ENCODE results near the gene RFPL4AL1. TPM values are rescaled to one million over a fixed set of nuclear protein-coding genes. Genes with fewer than 3 reads are reported as not detected.
"Not testable (repeated sequence)": the region's sequence is repeated elsewhere in the genome, so short reads cannot be mapped to it uniquely, and the experiment has no call there.

The RFPL4AL1 gene
- not detected for total RNA-seq
- not detected for polyA plus RNA-seq
- long read RNA-seq, donor 1, result 0 reads
- long read RNA-seq, donor 2, result 0 reads
- long read RNA-seq, donor 3, result 0 reads
- long read RNA-seq, donor 4, result 0 reads

GRCh38 chr19:55768818-55769217, at the start of gene RFPL4AL1:
Gene RFPL4AL1 (plus strand): TSS chr19:55769118. CDS start chr19:55771805, 2,687 bp downstream.
- H3K4me1 ChIP-seq (ENCODE audit: control insufficient read depth, insufficient read depth, low read length); H3K4me3 ChIP-seq (ENCODE audit: low read length); ATAC-seq; H3K9me3 ChIP-seq (ENCODE audit: control insufficient read depth, low read length); intact Hi-C loops (cut with DNase I); DNase-seq; H3K27me3 ChIP-seq (ENCODE audit: control insufficient read depth, insufficient read depth); H3K27ac ChIP-seq (ENCODE audit: low read length): not testable (repeated sequence)
- 79% methylated on average over 5 of the region's 6 CpGs for WGBS

GRCh38 chr19:55720214-55720746, 48.6 kb upstream of the RFPL4AL1 start:
- Histone ChIP-seq H3K27me3 (ENCODE audit: control insufficient read depth, insufficient read depth) (no peaks in the 10 kb centered on the region), H3K4me3 (ENCODE audit: low read length) (no peak overlapping the region), H3K9me3 (ENCODE audit: control insufficient read depth, low read length) (no peaks in the 10 kb centered on the region), H3K4me1 (ENCODE audit: control insufficient read depth, insufficient read depth, low read length) (no peaks in the 10 kb centered on the region), H3K27ac (ENCODE audit: low read length) (no peak overlapping the region)
- DNase-seq (no peak), ATAC-seq (no peak)
- WGBS, result 42% methylated on average over 5 of the region's 5 CpGs
- intact Hi-C loops (cut with DNase I), result no loop called here

- WGBS, result 90% methylated on average over 3 of the region's 3 CpGs
These were observed 48.1 kb upstream of the RFPL4AL1 start for GRCh38 chr19:55720801-55721200.

GRCh38 chr19:55723491-55723890, 45.4 kb upstream of the RFPL4AL1 start:
- 88% methylated on average over 8 of the region's 8 CpGs for WGBS
- intact Hi-C loops (cut with DNase I), result no loop called here

More at GRCh38 chr19:55720801-55721200, 48.1 kb upstream of the RFPL4AL1 start:
- Histone ChIP-seq H3K4me3 (ENCODE audit: low read length) (no peak overlapping the region), H3K9me3 (ENCODE audit: control insufficient read depth, low read length) (no peaks in the 10 kb centered on the region), H3K27me3 (ENCODE audit: control insufficient read depth, insufficient read depth) (no peaks in the 10 kb centered on the region), H3K27ac (ENCODE audit: low read length) (no peak overlapping the region), H3K4me1 (ENCODE audit: control insufficient read depth, insufficient read depth, low read length) (no peaks in the 10 kb centered on the region)
- ATAC-seq (no peak), DNase-seq (no peak)
- intact Hi-C loops (cut with DNase I), result no loop called here

GRCh38 chr19:55730378-55730777, 38.5 kb upstream of the RFPL4AL1 start:
- ATAC-seq; H3K27me3 ChIP-seq (ENCODE audit: control insufficient read depth, insufficient read depth); H3K4me1 ChIP-seq (ENCODE audit: control insufficient read depth, insufficient read depth, low read length); H3K9me3 ChIP-seq (ENCODE audit: control insufficient read depth, low read length); H3K4me3 ChIP-seq (ENCODE audit: low read length); DNase-seq; H3K27ac ChIP-seq (ENCODE audit: low read length); intact Hi-C loops (cut with DNase I): not testable (repeated sequence)
- WGBS, result 75% methylated on average over 2 of the region's 2 CpGs

More at GRCh38 chr19:55723491-55723890, 45.4 kb upstream of the RFPL4AL1 start:
- no peaks in the 10 kb centered on the region for H3K27me3 ChIP-seq (ENCODE audit: control insufficient read depth, insufficient read depth)
- H3K27ac ChIP-seq (ENCODE audit: low read length), result no peak overlapping the region
- no peak overlapping the region for H3K4me3 ChIP-seq (ENCODE audit: low read length)
- DNase-seq, result no peak
- no peaks in the 10 kb centered on the region for H3K4me1 ChIP-seq (ENCODE audit: control insufficient read depth, insufficient read depth, low read length)
- ATAC-seq, result no peak
- H3K9me3 ChIP-seq (ENCODE audit: control insufficient read depth, low read length), result no peaks in the 10 kb centered on the region

GRCh38 chr19:55738302-55738701, 30.6 kb upstream of the RFPL4AL1 start, which contains the start of gene NLRP9:
Gene NLRP9 (minus strand): TSS chr19:55738402. CDS start chr19:55738374, 28 bp downstream.
- WGBS, result 84% methylated on average over 3 of the region's 3 CpGs
- ATAC-seq (no peak), DNase-seq (no peak)
- Histone ChIP-seq H3K9me3 (ENCODE audit: control insufficient read depth, low read length) (no peaks in the 10 kb centered on the region), H3K27ac (ENCODE audit: low read length) (no peak within 1 kb of the TSS), H3K27me3 (ENCODE audit: control insufficient read depth, insufficient read depth) (no peaks in the 10 kb centered on the region), H3K4me3 (ENCODE audit: low read length) (no peak within 1 kb of the TSS), H3K4me1 (ENCODE audit: control insufficient read depth, insufficient read depth, low read length) (no peaks in the 10 kb centered on the region)
- intact Hi-C loops (cut with DNase I), result no loop called here

GRCh38 chr19:55750715-55751114, 18.2 kb upstream of the RFPL4AL1 start:
- no peaks in the 10 kb centered on the region for H3K27me3 ChIP-seq (ENCODE audit: control insufficient read depth, insufficient read depth)
- WGBS, result 87% methylated on average over 6 of the region's 6 CpGs
- intact Hi-C loops (cut with DNase I), result no loop called here
- ATAC-seq (no peak), DNase-seq (no peak)
- no peak overlapping the region for H3K4me3 ChIP-seq (ENCODE audit: low read length)
- no peaks in the 10 kb centered on the region for H3K4me1 ChIP-seq (ENCODE audit: control insufficient read depth, insufficient read depth, low read length)
- no peak overlapping the region for H3K27ac ChIP-seq (ENCODE audit: low read length)
- no peaks in the 10 kb centered on the region for H3K9me3 ChIP-seq (ENCODE audit: control insufficient read depth, low read length)

GRCh38 chr19:55753401-55753800, 15.5 kb upstream of the RFPL4AL1 start:
- no peak overlapping the region for H3K27ac ChIP-seq (ENCODE audit: low read length)
- DNase-seq, result no peak
- H3K4me1 ChIP-seq (ENCODE audit: control insufficient read depth, insufficient read depth, low read length), result no peaks in the 10 kb centered on the region
- no peak overlapping the region for H3K4me3 ChIP-seq (ENCODE audit: low read length)
- intact Hi-C loops (cut with DNase I), result no loop called here
- WGBS, result 71% methylated on average over 3 of the region's 3 CpGs
- no peak for ATAC-seq
- no peaks in the 10 kb centered on the region for H3K9me3 ChIP-seq (ENCODE audit: control insufficient read depth, low read length)
- H3K27me3 ChIP-seq (ENCODE audit: control insufficient read depth, insufficient read depth), result no peaks in the 10 kb centered on the region

GRCh38 chr19:55756808-55757207, 12.1 kb upstream of the RFPL4AL1 start:
- H3K27ac ChIP-seq (ENCODE audit: low read length); H3K9me3 ChIP-seq (ENCODE audit: control insufficient read depth, low read length); DNase-seq; ATAC-seq; intact Hi-C loops (cut with DNase I); H3K4me3 ChIP-seq (ENCODE audit: low read length); H3K27me3 ChIP-seq (ENCODE audit: control insufficient read depth, insufficient read depth); H3K4me1 ChIP-seq (ENCODE audit: control insufficient read depth, insufficient read depth, low read length): not testable (repeated sequence)
- WGBS, result 74% methylated on average over 4 of the region's 4 CpGs

GRCh38 chr19:55758797-55759196, 10.1 kb upstream of the RFPL4AL1 start, which contains the start of gene RFPL4A:
Gene RFPL4A (plus strand): TSS chr19:55759097. CDS start chr19:55761801, 2,704 bp downstream.
- H3K9me3 ChIP-seq (ENCODE audit: control insufficient read depth, low read length); DNase-seq; intact Hi-C loops (cut with DNase I); H3K27ac ChIP-seq (ENCODE audit: low read length); H3K4me3 ChIP-seq (ENCODE audit: low read length); H3K4me1 ChIP-seq (ENCODE audit: control insufficient read depth, insufficient read depth, low read length); ATAC-seq; H3K27me3 ChIP-seq (ENCODE audit: control insufficient read depth, insufficient read depth): not testable (repeated sequence)
- 86% methylated on average over 2 of the region's 3 CpGs for WGBS

GRCh38 chr19:55766466-55766865, 2.5 kb upstream of the RFPL4AL1 start:
- Histone ChIP-seq H3K27ac (ENCODE audit: low read length) (no peak overlapping the region), H3K4me1 (ENCODE audit: control insufficient read depth, insufficient read depth, low read length) (no peaks in the 10 kb centered on the region), H3K4me3 (ENCODE audit: low read length) (no peak overlapping the region), H3K27me3 (ENCODE audit: control insufficient read depth, insufficient read depth) (no peaks in the 10 kb centered on the region), H3K9me3 (ENCODE audit: control insufficient read depth, low read length) (no peaks in the 10 kb centered on the region)
- intact Hi-C loops (cut with DNase I), result no loop called here
- ATAC-seq (no peak), DNase-seq (peak in 1 of 3 donors; percentile 50)
- WGBS, result 60% methylated on average over 6 of the region's 7 CpGs

All from right cardiac atrium (tissue), 5 donors.